T-helper 2 cell (primary cell): Measurements from ENCODE around the gene CFDP1.
A peak's percentile ranks its signal among the peaks of the same experiment; 100 is the strongest.

ENCODE experiments used
- DNase-seq, 5 experiments: peaks; one replicate each; pipeline versions ENCODE4 v3.0.0 to v3.0.0-alpha.2; 2012 to 2022

CFDP1 gene

GRCh38 chr16:75317532-75317931 is 115.8 kb downstream of the CFDP1 start:
- no peak for DNase-seq

- no peak for DNase-seq
Observed at GRCh38 chr16:75317101-75317522, 116.2 kb downstream of the CFDP1 start.

- no peak for DNase-seq
Observed at GRCh38 chr16:75315539-75316306, 117.6 kb downstream of the CFDP1 start.

- DNase-seq: no peak
Observed at GRCh38 chr16:75312875-75313274, 120.4 kb downstream of the CFDP1 start.

GRCh38 chr16:75311383-75311938 is 121.8 kb downstream of the CFDP1 start:
- DNase-seq: no peak

- no peak for DNase-seq
Observed at GRCh38 chr16:75310541-75310940, 122.8 kb downstream of the CFDP1 start.

- no peak for DNase-seq
Observed at GRCh38 chr16:75309899-75310430, 123.3 kb downstream of the CFDP1 start.

- no peak for DNase-seq
Observed at GRCh38 chr16:75309156-75309555, 124.1 kb downstream of the CFDP1 start.

GRCh38 chr16:75308011-75308410 is 125.3 kb downstream of the CFDP1 start:
- no peak for DNase-seq

GRCh38 chr16:75307506-75307905 is 125.8 kb downstream of the CFDP1 start:
- no peak for DNase-seq

- no peak for DNase-seq
Observed at GRCh38 chr16:75306099-75306762, 127.1 kb downstream of the CFDP1 start.

- DNase-seq: peak in 1 of 5 experiments; percentile 34
Observed at GRCh38 chr16:75305364-75306098, 127.8 kb downstream of the CFDP1 start.

- no peak for DNase-seq
Observed at GRCh38 chr16:75304521-75305363, 128.6 kb downstream of the CFDP1 start.

GRCh38 chr16:75301804-75302203 is 131.5 kb downstream of the CFDP1 start:
- no peak for DNase-seq

GRCh38 chr16:75298267-75298666 is 135.0 kb downstream of the CFDP1 start:
- DNase-seq: no peak

- no peak for DNase-seq
Observed at GRCh38 chr16:75296606-75297005, 136.7 kb downstream of the CFDP1 start.

- DNase-seq: no peak
Observed at GRCh38 chr16:75294773-75295459, 138.4 kb downstream of the CFDP1 start.

GRCh38 chr16:75293772-75294171 is 139.5 kb downstream of the CFDP1 start:
- DNase-seq: no peak

- no peak for DNase-seq
Observed at GRCh38 chr16:75293173-75293572, 140.1 kb downstream of the CFDP1 start.

GRCh38 chr16:75292691-75293090 is 140.6 kb downstream of the CFDP1 start:
- no peak for DNase-seq

GRCh38 chr16:75289189-75289588 is 144.1 kb downstream of the CFDP1 start:
- no peak for DNase-seq
